Large intestine (tissue), 3 donors: ENCODE results near the gene B3GLCT. TPM values are rescaled to one million over a fixed set of nuclear protein-coding genes. Genes with fewer than 3 reads are reported as not detected.

Experiments used
- DNase-seq, 2 donors: peaks; one replicate each; pipeline versions ENCODE4 v3.0.0 to v3.0.0-alpha.2; 2013
- H3K27ac ChIP-seq: one replicate; pipeline ENCODE4 v1.5.1; 2013; ENCODE audit warnings: low read length
- H3K27me3 ChIP-seq: 2 replicates; pipeline ENCODE4 v1.6.1; 2013; ENCODE audit warnings: low read length; ENCODE audit not compliant: control insufficient read depth, insufficient read depth
- H3K36me3 ChIP-seq: 2 replicates; pipeline ENCODE4 v1.6.1; 2013; ENCODE audit warnings: low read length; ENCODE audit not compliant: control insufficient read depth, insufficient read depth
- H3K4me1 ChIP-seq: one replicate; pipeline ENCODE4 v1.6.1; 2013; ENCODE audit warnings: low read length; ENCODE audit not compliant: control insufficient read depth, insufficient read depth
- H3K4me3 ChIP-seq: one replicate; pipeline ENCODE4 v1.5.1; 2013; ENCODE audit warnings: low read length
- H3K9me3 ChIP-seq: one replicate; pipeline ENCODE4 v1.6.1; 2013; ENCODE audit warnings: mild to moderate bottlenecking, low read depth, low read length, moderate library complexity; ENCODE audit not compliant: control insufficient read depth
- WGBS: methylation state at CpG from one replicate; pipeline ENCODE4 v1.1.5; 2013; ENCODE audit warnings: low lambda C conversion rate; ENCODE audit not compliant: insufficient coverage; 5-methylcytosine and 5-hydroxymethylcytosine counted together
- polyA plus RNA-seq: library from polyadenylated mRNA; unstranded; fragments of 120-200 nt; gene quantifications from one replicate; pipeline ENCODE4 v1.2.1, GENCODE V29; 2013

Gene B3GLCT
- polyA plus RNA-seq, 1 donor = 5.8 TPM

GRCh38 chr13:31223215-31223614 lies 23.4 kb downstream of the B3GLCT start:
- Histone ChIP-seq H3K27ac (no peak overlapping the region), H3K36me3 (peaks cover 2% of the 10 kb centered on the region), H3K4me3 (no peak overlapping the region), H3K4me1 (no peaks in the 10 kb centered on the region), H3K9me3 (no peaks in the 10 kb centered on the region), H3K27me3 (no peaks in the 10 kb centered on the region)
- no CpG with 5 or more reads among the region's 7 CpGs for whole genome bisulfite sequencing
- DNase-seq = no peak

- no CpG with 5 or more reads among the region's 2 CpGs for WGBS
- no peaks in the 10 kb centered on the region for H3K9me3 ChIP-seq
Measured at GRCh38 chr13:31223640-31224039, 23.9 kb downstream of the B3GLCT start.

GRCh38 chr13:31224174-31224669 lies 24.4 kb downstream of the B3GLCT start:
- 67% methylated on average over 1 of the region's 5 CpGs for WGBS
- Histone ChIP-seq H3K9me3 (no peaks in the 10 kb centered on the region), H3K27me3 (no peaks in the 10 kb centered on the region), H3K36me3 (peaks cover 2% of the 10 kb centered on the region), H3K27ac (no peak overlapping the region), H3K4me3 (no peak overlapping the region), H3K4me1 (no peaks in the 10 kb centered on the region)
- DNase-seq = no peak

More at GRCh38 chr13:31223640-31224039, 23.9 kb downstream of the B3GLCT start:
- Histone ChIP-seq H3K4me3 (no peak overlapping the region), H3K27ac (no peak overlapping the region), H3K36me3 (peaks cover 2% of the 10 kb centered on the region), H3K27me3 (no peaks in the 10 kb centered on the region), H3K4me1 (no peaks in the 10 kb centered on the region)
- DNase-seq = no peak

GRCh38 chr13:31224963-31225559 lies 25.3 kb downstream of the B3GLCT start:
- Histone ChIP-seq H3K9me3 (no peaks in the 10 kb centered on the region), H3K4me3 (no peak overlapping the region), H3K27me3 (no peaks in the 10 kb centered on the region), H3K27ac (no peak overlapping the region), H3K4me1 (no peaks in the 10 kb centered on the region), H3K36me3 (peaks cover 2% of the 10 kb centered on the region)
- no CpG with 5 or more reads among the region's 2 CpGs for WGBS
- no peak for DNase-seq

GRCh38 chr13:31225998-31226675 lies 26.4 kb downstream of the B3GLCT start:
- H3K27ac ChIP-seq = no peak overlapping the region
- no peaks in the 10 kb centered on the region for H3K4me1 ChIP-seq
- H3K27me3 ChIP-seq = no peaks in the 10 kb centered on the region
- no peaks in the 10 kb centered on the region for H3K9me3 ChIP-seq
- no peak for DNase-seq
- H3K4me3 ChIP-seq = no peak overlapping the region
- WGBS = no CpG with 5 or more reads among the region's 9 CpGs
- peaks cover 2% of the 10 kb centered on the region for H3K36me3 ChIP-seq

GRCh38 chr13:31227063-31227462 lies 27.3 kb downstream of the B3GLCT start:
- Histone ChIP-seq H3K36me3 (peaks cover 2% of the 10 kb centered on the region), H3K9me3 (no peaks in the 10 kb centered on the region), H3K4me1 (no peaks in the 10 kb centered on the region), H3K27me3 (no peaks in the 10 kb centered on the region), H3K4me3 (no peak overlapping the region), H3K27ac (no peak overlapping the region)
- no peak for DNase-seq

- peaks cover 2% of the 10 kb centered on the region for H3K36me3 ChIP-seq
- WGBS = no CpG with 5 or more reads among the region's 8 CpGs
- no peaks in the 10 kb centered on the region for H3K4me1 ChIP-seq
- no peaks in the 10 kb centered on the region for H3K27me3 ChIP-seq
- H3K27ac ChIP-seq = no peak overlapping the region
- DNase-seq = no peak
- no peaks in the 10 kb centered on the region for H3K9me3 ChIP-seq
- H3K4me3 ChIP-seq = no peak overlapping the region
Measured at GRCh38 chr13:31227870-31228269, 28.1 kb downstream of the B3GLCT start.

DNA sequence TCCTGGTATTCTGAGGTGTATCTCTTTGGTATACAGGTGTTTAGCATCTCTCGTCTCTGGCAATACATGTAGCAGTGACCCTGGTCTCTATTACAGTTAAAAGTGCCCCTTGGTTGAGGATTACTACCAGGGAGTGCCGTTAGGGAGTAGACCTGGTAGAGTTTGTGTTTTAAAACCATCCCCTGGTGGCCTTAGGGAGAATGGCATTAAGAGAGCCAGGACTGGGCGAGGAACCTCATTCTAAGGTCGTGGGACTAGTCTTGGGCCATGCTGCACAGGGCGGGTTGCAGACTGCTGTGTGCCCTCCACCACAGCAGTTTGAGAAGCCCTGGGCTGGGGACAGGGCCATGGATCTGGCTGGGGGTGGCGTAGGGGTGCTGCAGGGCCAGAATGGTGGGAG lies 35.0 kb downstream of the B3GLCT start:
- H3K36me3 ChIP-seq = no peaks in the 10 kb centered on the region
- no peak overlapping the region for H3K4me3 ChIP-seq
- no peaks in the 10 kb centered on the region for H3K4me1 ChIP-seq
- no peaks in the 10 kb centered on the region for H3K27me3 ChIP-seq
- DNase-seq = no peak
- no peaks in the 10 kb centered on the region for H3K9me3 ChIP-seq
- no CpG with 5 or more reads among the region's 6 CpGs for WGBS
- no peak overlapping the region for H3K27ac ChIP-seq

DNA sequence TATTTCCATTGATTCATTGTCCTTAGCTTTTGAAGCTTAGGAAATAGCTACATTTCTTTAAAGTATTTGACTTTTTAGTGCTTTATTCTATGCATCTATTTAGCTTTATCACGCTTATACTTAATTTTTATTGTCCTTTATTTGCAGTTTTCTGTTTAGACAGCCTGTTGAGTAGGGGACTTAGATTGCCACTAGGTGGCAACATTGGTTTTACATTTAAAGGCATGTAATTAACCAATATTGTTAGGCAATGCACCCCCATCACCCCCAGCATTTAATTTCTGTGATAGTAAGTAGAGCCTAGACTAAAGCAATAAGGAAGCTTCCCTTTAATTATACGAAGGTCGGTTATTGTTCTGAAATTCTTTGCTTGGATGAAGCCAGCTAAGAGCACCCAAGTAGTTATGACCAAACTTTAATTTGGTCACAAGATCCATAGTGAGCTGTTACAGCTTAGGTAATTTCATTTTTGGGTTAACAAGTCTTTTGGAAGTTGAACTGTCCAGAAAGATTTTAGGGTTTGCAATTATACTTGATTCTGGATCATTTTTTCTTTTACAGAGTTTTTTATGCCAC lies 36.5 kb downstream of the B3GLCT start:
- no peaks in the 10 kb centered on the region for H3K4me1 ChIP-seq
- no peak overlapping the region for H3K4me3 ChIP-seq
- H3K27me3 ChIP-seq = no peaks in the 10 kb centered on the region
- H3K36me3 ChIP-seq = no peaks in the 10 kb centered on the region
- no peak overlapping the region for H3K27ac ChIP-seq
- DNase-seq = peak in 1 of 2 donors; percentile 7
- WGBS = 14% methylated on average over 1 of the region's 3 CpGs
- H3K9me3 ChIP-seq = no peaks in the 10 kb centered on the region

DNA sequence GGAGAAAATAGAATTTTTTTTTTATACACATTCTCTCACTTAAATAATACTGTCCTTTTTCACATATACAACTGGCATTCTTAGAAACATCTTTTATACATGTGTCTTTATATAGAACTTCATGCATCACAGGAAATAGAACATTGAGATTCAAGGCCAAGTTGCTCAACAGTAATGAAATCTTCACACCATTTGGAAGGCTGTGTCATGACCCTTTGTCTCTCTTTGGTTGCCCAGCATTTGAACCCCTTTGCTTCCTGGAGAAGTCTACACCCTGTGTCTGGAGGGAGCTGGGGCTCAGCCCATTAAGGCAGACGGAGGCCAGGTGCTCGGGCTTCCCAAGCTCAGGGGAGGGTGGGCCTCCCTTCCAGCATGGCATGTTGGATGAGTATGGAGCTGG lies 41.1 kb downstream of the B3GLCT start:
- H3K27ac ChIP-seq = no peak overlapping the region
- H3K27me3 ChIP-seq = no peaks in the 10 kb centered on the region
- no peaks in the 10 kb centered on the region for H3K9me3 ChIP-seq
- no peak for DNase-seq
- no CpG with 5 or more reads among the region's 2 CpGs for WGBS
- no peak overlapping the region for H3K4me3 ChIP-seq
- H3K36me3 ChIP-seq = no peaks in the 10 kb centered on the region
- no peaks in the 10 kb centered on the region for H3K4me1 ChIP-seq
